GM13977 (cell line): ENCODE data around the gene GPA33.

Experiments used
- DNase-seq: peaks from one replicate; pipeline ENCODE4 v3.0.0; 2012; ENCODE audit warnings: low spot score
- CTCF ChIP-seq: IDR thresholded peaks from 2 replicates; pipeline ENCODE4 v1.5.1; 2012; ENCODE audit warnings: mild to moderate bottlenecking, control low read depth; ENCODE audit not compliant: insufficient read depth; ENCODE audit errors: extremely low read depth, missing control alignments
- in situ Hi-C: fragments of 300-500 bp; cut with MboI; formaldehyde crosslinking; loops from one replicate; pipeline ENCODE4 v1.12.0; 2022; ENCODE audit warnings: low sequenced_read_pairs, low pct_unique_long_range_greater_than_20kb, mixed read lengths, inconsistent platforms; ENCODE audit not compliant: unreplicated experiment

The GPA33 gene

GRCh38 chr1:167086033-167086432 lies 4.1 kb downstream of the GPA33 start:
- in situ Hi-C loops: no loop called here
- no peak for TF ChIP-seq CTCF
- no peak for DNase-seq

GRCh38 chr1:167084757-167085156 lies 5.4 kb downstream of the GPA33 start:
- in situ Hi-C loops: no loop called here
- no peak for TF ChIP-seq CTCF
- no peak for DNase-seq

- in situ Hi-C loops: no loop called here
- no peak for DNase-seq
- TF ChIP-seq CTCF: no peak
Measured at GRCh38 chr1:167083871-167084270, 6.3 kb downstream of the GPA33 start.

GRCh38 chr1:167083066-167083665 lies 7.0 kb downstream of the GPA33 start:
- no peak for TF ChIP-seq CTCF
- no peak for DNase-seq
- in situ Hi-C loops: no loop called here

- TF ChIP-seq CTCF: no peak
- in situ Hi-C loops: no loop called here
- DNase-seq: no peak
Measured at GRCh38 chr1:167082511-167083027, 7.6 kb downstream of the GPA33 start.

- TF ChIP-seq CTCF: no peak
- no peak for DNase-seq
- in situ Hi-C loops: no loop called here
Measured at GRCh38 chr1:167081594-167082156, 8.5 kb downstream of the GPA33 start.
